IMR-90 (cell line): ENCODE results near the gene RANBP10. TPM values are rescaled to one million over a fixed set of nuclear protein-coding genes. Genes with fewer than 3 reads are reported as not detected.

Experiments used
- ATAC-seq: fragments of 200-7000 bp; cut with Tn5 transposase; 2 replicates; pipeline ENCODE4 v1.9.1; 2020; ENCODE audit warnings: low read depth, mild to moderate bottlenecking, moderate library complexity
- BruUV-seq: library from RNA; stranded (reverse); fragments of 400-500 nt; replicated peaks from 2 replicates; lab custom pipeline; 2021; lab: Mats Ljungman, UMichigan
- CTCF ChIA-PET: fragments of 300-600 bp; formaldehyde crosslinking; extraction: SDS; loops from one replicate; lab custom pipeline; 2021; ENCODE audit warnings: antibody characterized with exemption; lab: Yijun Ruan, JAX
- POLR2A ChIA-PET: fragments of 300-600 bp; sonication (Branson Sonifier 250); formaldehyde crosslinking; loops from one replicate; lab custom pipeline; 2022; ENCODE audit warnings: antibody characterized with exemption; ENCODE audit not compliant: unreplicated experiment; lab: Charles Lee
- DNase-seq: peaks from one replicate; pipeline ENCODE4 v3.0.0; 2013
- H2AFZ ChIP-seq: replicated peaks from 2 replicates; pipeline ENCODE3; 2013; ENCODE audit warnings: low read length, mild to moderate bottlenecking; ENCODE audit not compliant: poor library complexity
- H2AK5ac ChIP-seq: 2 replicates; pipeline ENCODE4 v1.6.1; 2013; ENCODE audit warnings: low read depth, low read length, inconsistent platforms
- H2AK9ac ChIP-seq: replicated peaks from 2 replicates; pipeline ENCODE3; 2013; ENCODE audit warnings: mild to moderate bottlenecking, low read depth, low read length, moderate library complexity; ENCODE audit not compliant: poor library complexity
- H2BK120ac ChIP-seq: 2 replicates; pipeline ENCODE4 v1.6.1; 2013; ENCODE audit warnings: low read depth, low read length, inconsistent platforms
- H2BK15ac ChIP-seq: 3 replicates; pipeline ENCODE4 v1.6.1; 2013; ENCODE audit warnings: low read depth, low read length, inconsistent platforms
- H2BK20ac ChIP-seq: 2 replicates; pipeline ENCODE4 v1.6.1; 2013; ENCODE audit warnings: low read depth, mild to moderate bottlenecking, inconsistent platforms, low read length, moderate library complexity
- H2BK5ac ChIP-seq: 2 replicates; pipeline ENCODE4 v1.6.1; 2013; ENCODE audit warnings: mild to moderate bottlenecking, low read depth, low read length, inconsistent platforms; ENCODE audit not compliant: poor library complexity, severe bottlenecking
- H3K14ac ChIP-seq: replicated peaks from 2 replicates; pipeline ENCODE4 v1.6.1; 2013; ENCODE audit warnings: low read depth, low read length, inconsistent platforms
- H3K18ac ChIP-seq: 2 replicates; pipeline ENCODE4 v1.6.1; 2013; ENCODE audit warnings: low read depth, low read length, control low read depth
- H3K23ac ChIP-seq: 2 replicates; pipeline ENCODE4 v1.6.1; 2013; ENCODE audit warnings: low read depth, low read length, inconsistent platforms
- H3K27ac ChIP-seq: 2 replicates; pipeline ENCODE4 v1.5.1; 2013; ENCODE audit warnings: mild to moderate bottlenecking, control low read depth, low read length; ENCODE audit not compliant: insufficient read depth
- H3K27me3 ChIP-seq: 2 replicates; pipeline ENCODE4 v1.6.1; 2013; ENCODE audit warnings: low read length; ENCODE audit not compliant: control insufficient read depth, insufficient read depth
- H3K36me3 ChIP-seq: 2 replicates; pipeline ENCODE4 v1.6.1; 2013; ENCODE audit warnings: low read length, mixed read lengths; ENCODE audit not compliant: control insufficient read depth, insufficient read depth
- H3K4ac ChIP-seq: 2 replicates; pipeline ENCODE4 v1.6.1; 2013; ENCODE audit warnings: low read depth, low read length, inconsistent platforms
- H3K4me1 ChIP-seq: 2 replicates; pipeline ENCODE4 v1.6.1; 2013; ENCODE audit warnings: low read length, mixed read lengths; ENCODE audit not compliant: control insufficient read depth, insufficient read depth
- H3K4me2 ChIP-seq: 2 replicates; pipeline ENCODE4 v1.6.1; 2013; ENCODE audit warnings: low read depth, mild to moderate bottlenecking, control low read depth, low read length, moderate library complexity
- H3K4me3 ChIP-seq: 2 replicates; pipeline ENCODE4 v1.5.1; 2013; ENCODE audit warnings: low read depth, mild to moderate bottlenecking, control low read depth, low read length, moderate library complexity; ENCODE audit not compliant: insufficient read depth
- H3K56ac ChIP-seq: 2 replicates; pipeline ENCODE4 v1.6.1; 2013; ENCODE audit warnings: low read length, inconsistent platforms; ENCODE audit not compliant: insufficient read depth; ENCODE audit errors: extremely low read depth
- H3K79me1 ChIP-seq, 2 experiments: 2 replicates each; pipeline ENCODE4 v1.6.1; 2013; ENCODE audit warnings: low read length in 2 of 2, inconsistent platforms in 1 of 2, low read depth in 1 of 2
- H3K9ac ChIP-seq: 2 replicates; pipeline ENCODE4 v1.6.1; 2013; ENCODE audit warnings: low read depth, low read length, control low read depth
- H3K9me1 ChIP-seq: 2 replicates; pipeline ENCODE4 v1.6.1; 2013; ENCODE audit warnings: low read length, inconsistent platforms; ENCODE audit not compliant: insufficient read depth
- H3K9me3 ChIP-seq: 2 replicates; pipeline ENCODE4 v1.6.1; 2013; ENCODE audit warnings: low read length; ENCODE audit not compliant: control insufficient read depth, insufficient read depth
- H4K20me1 ChIP-seq: 2 replicates; pipeline ENCODE4 v1.6.1; 2013; ENCODE audit warnings: low read length, inconsistent platforms; ENCODE audit not compliant: insufficient read depth
- H4K5ac ChIP-seq: 2 replicates; pipeline ENCODE4 v1.6.1; 2013; ENCODE audit warnings: mild to moderate bottlenecking, low read depth, low read length, control low read depth
- H4K8ac ChIP-seq, 2 experiments: 2 replicates each; pipeline ENCODE4 v1.6.1; 2013; ENCODE audit warnings: low read depth in 2 of 2, low read length in 2 of 2, control low read depth in 1 of 2, inconsistent platforms in 1 of 2
- H4K91ac ChIP-seq: 2 replicates; pipeline ENCODE4 v1.6.1; 2013; ENCODE audit warnings: low read depth, low read length, inconsistent platforms; ENCODE audit not compliant: insufficient read depth
- BHLHE40 ChIP-seq: fragments of 150-350 bp; IDR thresholded peaks from 2 replicates; pipeline ENCODE4 v1.6.1; 2016; ENCODE audit warnings: mild to moderate bottlenecking, low read depth, low read length
- CEBPB ChIP-seq: IDR thresholded peaks from 2 replicates; pipeline ENCODE4 v1.6.1; 2012; ENCODE audit warnings: low read depth, low read length, improper control_type of control experiment
- CHD1 ChIP-seq: IDR thresholded peaks from 2 replicates; pipeline ENCODE4 v1.6.1; 2012; ENCODE audit warnings: low read depth, low read length, improper control_type of control experiment
- RAD21 ChIP-seq: IDR thresholded peaks from 2 replicates; pipeline ENCODE4 v1.6.1; 2012; ENCODE audit warnings: low read length, improper control_type of control experiment
- RCOR1 ChIP-seq: IDR thresholded peaks from 2 replicates; pipeline ENCODE4 v1.6.1; 2012; ENCODE audit warnings: mild to moderate bottlenecking, low read length, improper control_type of control experiment; ENCODE audit not compliant: insufficient replicate concordance
- RFX5 ChIP-seq: IDR thresholded peaks from 2 replicates; pipeline ENCODE4 v1.8.0; 2012; ENCODE audit warnings: low read depth, mild to moderate bottlenecking, low read length, moderate library complexity
- WGBS, 2 experiments: methylation state at CpG; one replicate each; pipeline versions ENCODE4 v1.1.5 to v1.1.7; 2013; ENCODE audit warnings: missing lambda C conversion rate in 2 of 2; ENCODE audit not compliant: insufficient read length in 1 of 2; ENCODE audit errors: extremely low coverage in 2 of 2; 5-methylcytosine and 5-hydroxymethylcytosine counted together
- dilution Hi-C: fragments of 300-500 bp; cut with HindIII; formaldehyde crosslinking; loops from one replicate; pipeline ENCODE4 v1.14.3; 2018; ENCODE audit warnings: low sequenced_read_pairs; ENCODE audit not compliant: unreplicated experiment
- in situ Hi-C: fragments of 300-500 bp; cut with MboI; formaldehyde crosslinking; loops from 3 replicates; pipeline ENCODE4 v1.14.3; 2019; ENCODE audit warnings: low sequenced_read_pairs, inconsistent platforms, mixed read lengths
- intact Hi-C: fragments of 100-400 bp; cut with micrococcal nuclease; formaldehyde crosslinking; loops from 2 replicates; pipeline ENCODE4 v1.10.0; 2022
- polyA plus RNA-seq, 3 experiments: library from polyadenylated mRNA; depleted of rRNA; stranded (reverse); fragments of >200 nt; gene quantifications; 2 replicates each; pipeline ENCODE4 v1.2.3, GENCODE V29; 2012; ENCODE audit warnings: low replicate concordance in 1 of 3
- total RNA-seq: library from RNA; depleted of rRNA; stranded (reverse); fragments of >200 nt; gene quantifications from 2 replicates; pipeline ENCODE4 v1.2.3, GENCODE V29; 2012
- TF ChIP-seq, protein P1 (sequence below): conservative IDR thresholded peaks from 2 replicates; pipeline ENCODE4 v1.5.1; 2012; ENCODE audit warnings: mild to moderate bottlenecking, low read depth, low read length, improper control_type of control experiment
- TF ChIP-seq, protein P2 (sequence below): fragments of 150-350 bp; IDR thresholded peaks from 2 replicates; pipeline ENCODE4 v1.6.1; 2016; ENCODE audit warnings: low read depth, mild to moderate bottlenecking, low read length, moderate library complexity, borderline replicate concordance
- TF ChIP-seq, protein P3 (sequence below): fragments of 150-350 bp; IDR thresholded peaks from 2 replicates; pipeline ENCODE4 v1.6.1; 2017; ENCODE audit warnings: mild to moderate bottlenecking, antibody characterized with exemption, low read length, low read depth

RANBP10 gene
- total and polyA plus RNA-seq, 2 of the 4 experiments (the other 2 are of a cell fraction): 2.7 to 12.1 TPM

DNA sequence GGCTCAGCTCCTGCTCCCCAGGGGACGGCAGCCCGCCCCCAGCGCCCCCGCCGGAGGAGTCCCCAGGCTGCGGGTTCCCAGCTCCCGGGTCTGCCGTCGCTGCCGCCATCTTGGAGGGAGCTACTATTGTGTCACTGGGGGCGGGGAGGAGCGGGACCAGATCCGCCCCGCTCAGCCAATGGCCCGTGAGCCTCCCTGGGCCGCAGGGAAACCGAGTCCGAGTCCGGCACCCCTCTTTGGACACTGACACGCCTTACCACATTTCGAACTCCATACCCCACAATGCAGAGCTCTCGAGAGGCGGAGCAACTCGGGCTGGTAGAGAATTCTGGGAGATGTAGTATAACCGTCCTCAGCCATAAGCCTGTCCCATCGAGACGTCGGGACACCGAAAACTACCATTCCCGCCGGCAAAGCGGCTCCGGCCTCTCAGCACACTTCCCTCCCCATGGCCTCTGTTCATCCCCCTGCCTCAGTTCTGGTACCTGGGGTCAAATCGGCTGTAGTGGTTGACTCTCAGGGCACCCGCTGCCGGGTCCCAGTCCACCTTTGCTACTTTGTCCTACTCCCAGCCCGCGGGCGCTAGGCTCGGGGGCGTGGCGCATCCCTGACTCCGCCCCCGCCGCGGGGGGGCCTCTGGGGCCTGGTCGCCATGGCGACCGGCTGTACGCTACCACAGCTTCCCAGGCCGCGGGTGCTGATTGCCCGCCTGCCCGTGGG is at the start of gene RANBP10, which contains the start of gene TSNAXIP1 (continued):
- TF ChIP-seq, protein P1, sequence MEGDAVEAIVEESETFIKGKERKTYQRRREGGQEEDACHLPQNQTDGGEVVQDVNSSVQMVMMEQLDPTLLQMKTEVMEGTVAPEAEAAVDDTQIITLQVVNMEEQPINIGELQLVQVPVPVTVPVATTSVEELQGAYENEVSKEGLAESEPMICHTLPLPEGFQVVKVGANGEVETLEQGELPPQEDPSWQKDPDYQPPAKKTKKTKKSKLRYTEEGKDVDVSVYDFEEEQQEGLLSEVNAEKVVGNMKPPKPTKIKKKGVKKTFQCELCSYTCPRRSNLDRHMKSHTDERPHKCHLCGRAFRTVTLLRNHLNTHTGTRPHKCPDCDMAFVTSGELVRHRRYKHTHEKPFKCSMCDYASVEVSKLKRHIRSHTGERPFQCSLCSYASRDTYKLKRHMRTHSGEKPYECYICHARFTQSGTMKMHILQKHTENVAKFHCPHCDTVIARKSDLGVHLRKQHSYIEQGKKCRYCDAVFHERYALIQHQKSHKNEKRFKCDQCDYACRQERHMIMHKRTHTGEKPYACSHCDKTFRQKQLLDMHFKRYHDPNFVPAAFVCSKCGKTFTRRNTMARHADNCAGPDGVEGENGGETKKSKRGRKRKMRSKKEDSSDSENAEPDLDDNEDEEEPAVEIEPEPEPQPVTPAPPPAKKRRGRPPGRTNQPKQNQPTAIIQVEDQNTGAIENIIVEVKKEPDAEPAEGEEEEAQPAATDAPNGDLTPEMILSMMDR: no peak
- TF ChIP-seq RCOR1: no peak

GRCh38 chr16:67855789-67856188 is 49.4 kb upstream of the RANBP10 start:
- Histone ChIP-seq H3K4me1 (peaks cover 13% of the 10 kb centered on the region), H3K9me1 (peaks cover 45% of the 10 kb centered on the region), H4K91ac (no peak overlapping the region), H2AK5ac (no peak overlapping the region), H4K8ac (no peak overlapping the region), H2AFZ (no peak overlapping the region), H4K20me1 (peaks cover 95% of the 10 kb centered on the region), H2BK5ac (no peak overlapping the region), H2BK120ac (no peak overlapping the region), H3K18ac (no peak overlapping the region), H2BK15ac (no peak overlapping the region), H3K4me2 (no peak overlapping the region), H3K14ac (no peak overlapping the region), H3K36me3 (peaks cover 11% of the 10 kb centered on the region), H3K27ac (no peak overlapping the region), H3K4ac (no peak overlapping the region), H3K23ac (no peak overlapping the region), H3K9me3 (no peaks in the 10 kb centered on the region), H3K27me3 (no peaks in the 10 kb centered on the region), H3K9ac (no peak overlapping the region), H3K4me3 (no peak overlapping the region), H2AK9ac (no peak overlapping the region), H4K5ac (no peak overlapping the region), H3K79me1 (peaks cover 16 to 76% of the 10 kb centered on the region in 2 experiments), H2BK20ac (no peak overlapping the region), H3K56ac (no peak overlapping the region)
- dilution Hi-C loops: no loop called here
- ATAC-seq (no peak), DNase-seq (no peak)
- WGBS, 2 experiments: 92% methylated on average over 2 of the region's 10 CpGs; no CpG with 5 or more reads in 1 of the 2 experiments
- TF ChIP-seq, protein P2, sequence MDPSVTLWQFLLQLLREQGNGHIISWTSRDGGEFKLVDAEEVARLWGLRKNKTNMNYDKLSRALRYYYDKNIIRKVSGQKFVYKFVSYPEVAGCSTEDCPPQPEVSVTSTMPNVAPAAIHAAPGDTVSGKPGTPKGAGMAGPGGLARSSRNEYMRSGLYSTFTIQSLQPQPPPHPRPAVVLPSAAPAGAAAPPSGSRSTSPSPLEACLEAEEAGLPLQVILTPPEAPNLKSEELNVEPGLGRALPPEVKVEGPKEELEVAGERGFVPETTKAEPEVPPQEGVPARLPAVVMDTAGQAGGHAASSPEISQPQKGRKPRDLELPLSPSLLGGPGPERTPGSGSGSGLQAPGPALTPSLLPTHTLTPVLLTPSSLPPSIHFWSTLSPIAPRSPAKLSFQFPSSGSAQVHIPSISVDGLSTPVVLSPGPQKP: no peak
- no peak for TF ChIP-seq RFX5
- TF ChIP-seq CHD1: no peak
- TF ChIP-seq, protein P1: no peak
- no peak for TF ChIP-seq CEBPB
- no peak for TF ChIP-seq BHLHE40
- no peak for TF ChIP-seq RAD21
- TF ChIP-seq, protein P3, sequence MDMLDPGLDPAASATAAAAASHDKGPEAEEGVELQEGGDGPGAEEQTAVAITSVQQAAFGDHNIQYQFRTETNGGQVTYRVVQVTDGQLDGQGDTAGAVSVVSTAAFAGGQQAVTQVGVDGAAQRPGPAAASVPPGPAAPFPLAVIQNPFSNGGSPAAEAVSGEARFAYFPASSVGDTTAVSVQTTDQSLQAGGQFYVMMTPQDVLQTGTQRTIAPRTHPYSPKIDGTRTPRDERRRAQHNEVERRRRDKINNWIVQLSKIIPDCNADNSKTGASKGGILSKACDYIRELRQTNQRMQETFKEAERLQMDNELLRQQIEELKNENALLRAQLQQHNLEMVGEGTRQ: no peak
- no TSS peak for BruUV-seq
- intact Hi-C loops: no loop called here
- in situ Hi-C loops: no loop called here
- ChIA-PET CTCF (interaction anchor here (0.5 to 0.6 kb wide), 2 partner anchors 37 to 63 kb away, joined by 3 to 4 read pairs; no protein-coding TSS in a partner anchor), POLR2A (no interaction called here)
